ENCODE results near the gene KCNK17.

The KCNK17 gene

GRCh38 chr6:39266782-39267355, 47.4 kb downstream of the KCNK17 start:
- DNase-seq: no peak

DNA sequence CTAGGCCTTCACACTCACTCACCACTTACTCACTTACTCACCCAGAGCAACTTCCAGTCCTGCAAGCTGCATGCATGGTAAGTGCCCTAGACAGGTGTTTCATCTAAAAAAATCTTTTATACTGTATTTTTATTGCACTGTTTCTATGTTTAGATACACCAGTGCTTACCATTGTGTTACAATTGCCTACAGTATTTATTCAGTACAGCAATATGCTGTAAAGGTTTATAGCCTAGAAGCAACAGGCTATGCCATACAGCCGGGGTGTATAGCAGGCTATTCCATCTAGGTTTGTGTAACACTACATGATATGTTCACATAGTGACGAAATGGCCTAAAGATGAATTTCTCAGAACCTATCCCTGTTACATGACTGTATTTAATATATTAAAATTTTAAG, 47.8 kb downstream of the KCNK17 start:
- no peak for DNase-seq

DNA sequence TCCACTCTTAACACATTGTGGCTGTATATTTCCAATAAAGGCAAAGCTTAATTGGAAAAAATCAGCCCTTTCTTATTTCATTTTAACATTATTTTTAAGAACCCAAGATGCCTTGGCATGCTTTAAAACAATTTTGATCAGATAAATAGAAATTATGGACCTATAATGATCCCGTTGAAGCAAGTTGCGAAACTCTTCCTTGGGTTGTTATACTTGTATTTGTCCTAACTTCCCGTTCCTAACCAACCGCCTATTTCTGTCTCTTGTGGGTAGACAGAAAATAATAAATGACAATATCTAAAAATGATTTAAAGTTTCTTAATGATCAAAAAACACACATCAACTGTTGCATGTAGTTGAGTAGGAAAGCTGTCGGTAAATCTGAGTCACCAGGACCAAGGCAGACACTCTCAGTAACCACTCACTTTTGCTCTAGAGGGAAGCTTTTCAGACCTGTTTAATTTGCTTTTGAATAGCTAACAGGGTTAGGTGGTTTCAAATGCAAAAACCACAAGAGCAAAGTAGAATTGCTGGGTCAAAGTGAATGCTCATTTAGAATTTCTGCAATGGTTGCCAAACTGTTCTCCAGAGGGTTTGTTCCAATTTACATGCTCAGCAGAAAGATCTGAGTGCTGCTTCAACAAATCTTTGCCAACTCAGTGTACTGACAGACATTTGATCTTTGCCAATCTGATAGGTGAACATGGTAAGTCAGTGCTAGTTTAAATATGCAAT, 50.7 kb downstream of the KCNK17 start:
- peak; percentile 15 to 59 (median 35) for DNase-seq

DNA sequence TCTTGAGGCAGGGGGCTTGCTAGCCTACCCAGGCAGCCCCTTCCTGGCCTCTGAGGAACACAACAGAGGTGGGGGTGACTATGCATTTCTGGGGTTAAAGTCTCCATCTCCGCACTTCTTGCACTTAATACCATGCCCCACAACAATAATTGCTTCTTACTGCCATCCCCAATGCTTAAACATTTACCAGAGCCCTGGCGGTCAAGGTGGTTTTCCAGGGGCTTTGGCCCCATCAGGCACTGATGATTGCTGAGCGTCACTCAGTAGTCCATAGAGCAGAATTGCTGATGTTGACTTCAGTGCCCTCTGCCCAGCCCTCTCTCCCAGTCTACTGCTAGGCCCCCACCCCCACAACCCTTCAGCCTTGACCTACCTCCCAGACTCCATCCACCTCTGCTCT, 52.5 kb downstream of the KCNK17 start:
- DNase-seq: no peak

DNA sequence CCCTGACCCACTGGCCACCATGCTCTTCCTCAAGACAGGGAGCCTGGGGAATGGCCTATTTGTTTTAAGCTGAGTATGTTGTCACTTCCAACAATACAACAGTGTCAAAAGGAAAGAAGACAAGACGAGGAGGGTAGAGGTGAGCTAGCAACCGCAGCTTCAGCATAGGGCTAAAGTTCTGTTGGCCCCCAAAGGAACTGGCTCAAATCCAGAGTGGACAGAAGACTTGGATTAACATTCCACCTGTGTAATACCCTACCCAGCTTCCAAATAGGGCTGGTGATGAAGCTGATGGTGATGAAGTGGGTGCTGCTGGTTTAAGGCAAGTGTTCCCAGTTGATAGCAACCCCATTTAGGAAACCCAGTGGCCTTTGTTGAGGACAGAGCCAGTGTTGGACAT, 53.3 kb downstream of the KCNK17 start:
- DNase-seq: no peak

DNA sequence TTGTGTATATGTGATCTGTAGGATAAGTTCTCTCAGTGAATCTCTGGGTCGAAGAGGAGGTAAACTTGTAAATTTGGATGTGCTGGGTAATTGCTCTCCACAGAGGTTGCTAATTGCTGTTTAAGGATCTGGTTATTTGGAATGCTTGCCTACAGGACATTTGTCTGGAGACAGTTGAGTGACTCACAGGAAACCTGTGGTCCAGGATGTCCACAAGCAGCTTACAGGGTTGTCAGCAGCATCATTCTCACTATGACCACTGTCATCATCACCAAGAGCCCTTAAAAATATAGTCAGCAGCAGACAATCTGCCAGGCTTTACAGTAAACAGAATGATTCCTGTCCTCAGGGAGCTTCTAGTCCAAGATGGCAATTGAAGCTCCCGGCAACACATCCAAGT, 53.8 kb downstream of the KCNK17 start:
- DNase-seq: no peak

DNA sequence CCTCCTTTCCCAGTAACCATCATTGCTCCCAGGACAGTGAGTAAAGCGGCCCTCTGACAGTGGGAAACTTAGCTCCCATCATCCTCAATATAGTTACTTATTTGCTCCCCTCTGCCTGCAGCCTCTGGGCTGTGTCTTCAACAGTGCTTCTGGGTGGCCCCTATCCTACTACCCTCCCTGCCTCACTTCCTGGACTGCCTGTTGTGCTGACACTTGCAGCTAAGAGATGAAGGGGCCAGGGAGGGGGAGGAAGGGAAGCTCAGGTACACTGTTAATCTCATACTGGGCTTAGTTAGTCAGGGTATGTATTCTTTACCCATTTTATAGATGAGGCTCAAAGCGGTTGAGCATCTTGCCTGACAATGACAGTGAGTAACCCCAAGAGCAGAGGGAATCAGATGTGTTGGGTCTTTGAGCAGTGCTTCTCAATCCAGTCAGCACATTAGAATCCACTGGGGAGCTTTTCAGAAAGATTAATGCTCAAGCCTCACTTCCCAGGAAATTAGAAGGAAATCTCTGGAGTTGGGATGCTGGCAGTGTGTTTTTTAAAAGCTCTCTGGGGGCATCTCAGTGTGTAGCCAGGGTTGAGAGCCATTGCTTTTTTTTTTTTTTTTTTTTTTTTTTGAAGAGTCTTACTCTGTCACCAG, 57.8 kb downstream of the KCNK17 start:
- no peak for DNase-seq

DNA sequence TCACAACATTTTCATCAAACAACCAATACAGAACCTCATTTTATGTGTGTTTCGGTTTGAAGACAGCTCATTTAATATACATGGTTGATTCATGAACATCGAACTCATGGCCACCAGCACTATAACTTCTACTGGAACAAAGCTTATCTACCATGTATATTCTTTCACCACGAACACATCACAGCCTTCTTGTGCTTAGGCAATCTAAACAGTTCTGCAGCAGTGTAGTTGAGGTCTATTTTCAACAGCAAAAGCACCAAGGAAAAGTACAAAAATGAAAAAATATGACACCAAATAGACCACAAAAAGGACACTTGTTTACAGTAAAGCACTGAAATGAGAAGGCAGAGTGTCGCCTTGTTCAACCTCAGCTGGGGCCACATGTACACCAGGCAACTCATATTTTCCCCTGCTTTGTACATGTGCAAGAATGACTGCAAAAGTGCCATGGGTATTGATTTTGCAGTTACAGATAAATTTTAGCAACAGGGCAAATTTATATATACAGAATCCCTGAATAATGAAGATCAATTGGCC, 59.2 kb downstream of the KCNK17 start:
- DNase-seq: no peak

GRCh38 chr6:39251406-39251805, 62.8 kb downstream of the KCNK17 start:
- DNase-seq: no peak

GRCh38 chr6:39250507-39250906, 63.7 kb downstream of the KCNK17 start:
- no peak for DNase-seq

DNA sequence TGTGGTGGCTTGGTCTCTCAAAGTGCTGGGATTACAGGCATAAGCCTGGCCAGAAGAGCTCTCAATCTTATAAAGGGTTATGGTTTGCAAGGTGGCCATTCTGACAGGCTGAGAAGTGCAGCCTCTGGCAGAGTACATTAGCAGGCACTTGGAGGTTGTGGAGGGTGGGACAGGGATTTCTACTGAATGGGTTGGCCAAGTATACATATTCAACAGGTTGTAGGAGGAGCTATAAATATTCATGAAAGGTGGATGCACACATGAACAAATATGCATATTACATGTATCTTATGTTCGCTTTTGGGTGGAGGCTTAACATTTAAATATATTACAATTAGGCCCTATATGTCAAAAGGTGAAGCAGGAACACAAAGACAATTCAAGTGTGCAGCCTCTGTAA, 64.9 kb downstream of the KCNK17 start:
- no peak for DNase-seq
